GM03348 (cell line): ENCODE data around the gene MICA.
"Not testable (repeated sequence)": the region's sequence is repeated elsewhere in the genome, so short reads cannot be mapped to it uniquely, and the experiment has no call there.

Experiments
- DNase-seq: peaks from one replicate; pipeline ENCODE4 v3.0.0; 2012; ENCODE audit warnings: low spot score

The MICA gene

DNA sequence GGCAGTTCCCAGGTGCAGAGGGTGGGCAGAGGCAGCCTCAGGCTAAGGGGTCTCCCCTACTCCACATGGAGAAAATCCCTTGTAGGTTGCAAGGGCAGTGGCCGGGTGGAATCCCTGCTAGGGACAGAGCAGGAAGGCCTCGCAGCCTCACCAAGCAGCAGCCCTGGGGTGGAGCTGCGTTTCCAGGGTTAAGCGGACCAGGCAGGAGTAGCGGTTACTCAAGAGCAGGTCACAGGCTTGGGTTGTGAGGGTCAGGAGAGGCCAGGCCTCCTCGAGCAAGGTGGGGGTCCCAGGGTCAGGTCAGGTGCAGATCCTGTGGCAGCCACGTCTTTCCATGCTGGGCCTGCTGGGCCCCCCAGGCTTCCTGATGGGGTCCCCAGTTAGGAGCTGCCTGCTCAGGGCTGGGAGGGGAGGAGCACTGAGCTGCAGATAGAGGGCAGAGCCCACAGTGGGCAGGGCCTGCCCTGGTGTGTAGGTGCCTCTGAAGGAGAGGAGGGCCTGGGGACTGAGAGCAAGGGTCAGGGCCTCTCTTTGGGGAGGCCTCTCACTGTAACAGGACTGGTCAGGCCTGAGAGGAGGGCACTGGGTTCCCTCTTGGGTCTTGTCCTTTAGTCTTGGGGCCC, 10.9 kb downstream of the MICA start:
- DNase-seq, result not testable (repeated sequence)

- DNase-seq, result no peak
These were observed 11.4 kb downstream of the MICA start for GRCh38 chr6:31414771-31415265.

DNA sequence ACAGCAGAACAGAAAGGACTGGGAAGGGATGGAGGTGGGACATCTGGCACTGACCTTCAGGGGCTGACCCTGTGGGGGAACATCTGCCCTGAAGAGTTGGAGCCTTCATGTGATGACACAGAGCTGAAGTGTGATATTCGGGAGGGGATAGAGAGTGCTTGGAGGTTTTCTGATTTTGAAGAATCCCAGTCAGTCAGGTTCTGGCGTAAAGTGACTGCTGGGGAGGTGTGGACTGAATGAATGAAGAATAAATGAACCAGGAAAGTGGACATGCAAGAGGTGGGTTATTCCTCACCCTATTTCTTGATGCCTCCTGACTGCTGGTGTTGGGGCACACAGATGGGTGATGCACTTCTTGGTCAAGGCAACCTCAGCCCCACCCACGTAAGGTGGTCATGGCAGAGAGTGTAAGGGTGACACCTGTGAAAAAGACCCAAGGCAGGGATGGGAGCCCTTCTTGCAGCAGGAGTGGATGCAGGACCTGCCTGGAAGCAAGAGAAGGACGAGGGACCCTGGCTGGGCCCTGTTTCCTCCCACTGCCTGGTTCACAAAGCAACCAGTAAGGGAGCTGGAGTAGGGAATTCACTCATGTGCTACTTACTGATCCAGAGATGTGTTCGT, 13.1 kb downstream of the MICA start:
- no peak for DNase-seq

- no peak for DNase-seq
These were observed 14.9 kb downstream of the MICA start for GRCh38 chr6:31418251-31418650.

- DNase-seq, result no peak
These were observed 16.4 kb downstream of the MICA start for GRCh38 chr6:31419842-31420241.

DNA sequence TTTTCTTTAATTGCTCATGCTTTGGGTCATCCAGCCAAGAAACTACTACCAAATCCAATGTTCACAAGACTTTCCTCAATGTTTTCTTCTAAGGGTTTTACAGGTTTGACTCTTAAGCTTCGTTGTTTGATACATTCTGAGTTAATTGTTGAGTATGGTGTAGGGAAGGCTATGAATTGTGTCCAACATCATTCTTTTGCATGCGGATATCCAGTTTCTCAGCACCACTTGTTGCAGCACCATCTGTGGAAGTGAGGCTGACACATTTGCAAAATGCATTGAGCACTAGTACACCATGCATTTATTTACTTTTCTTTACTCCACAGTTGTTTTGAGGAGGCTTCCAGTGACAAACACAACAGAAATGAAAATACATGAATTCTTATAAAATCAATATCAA, 17.2 kb downstream of the MICA start:
- no peak for DNase-seq

DNA sequence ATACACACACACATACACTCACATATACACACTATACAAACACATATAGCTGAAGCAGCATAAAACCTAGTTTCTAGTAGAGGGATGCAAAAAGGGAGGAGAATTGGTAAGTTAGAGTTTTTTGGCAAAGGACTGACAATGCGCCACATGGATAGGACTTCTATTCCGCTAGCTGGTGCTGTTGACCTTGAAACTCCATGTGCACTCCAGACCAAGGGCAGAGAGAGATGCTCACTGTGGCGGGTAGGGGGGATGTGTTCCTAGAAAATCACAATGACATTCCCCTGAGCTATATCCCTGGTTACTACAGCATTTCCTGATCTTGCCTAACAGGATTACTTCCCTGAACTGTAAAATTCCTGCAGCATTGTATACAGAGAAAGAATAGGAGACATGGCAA, 19.2 kb downstream of the MICA start:
- DNase-seq, result no peak

DNA sequence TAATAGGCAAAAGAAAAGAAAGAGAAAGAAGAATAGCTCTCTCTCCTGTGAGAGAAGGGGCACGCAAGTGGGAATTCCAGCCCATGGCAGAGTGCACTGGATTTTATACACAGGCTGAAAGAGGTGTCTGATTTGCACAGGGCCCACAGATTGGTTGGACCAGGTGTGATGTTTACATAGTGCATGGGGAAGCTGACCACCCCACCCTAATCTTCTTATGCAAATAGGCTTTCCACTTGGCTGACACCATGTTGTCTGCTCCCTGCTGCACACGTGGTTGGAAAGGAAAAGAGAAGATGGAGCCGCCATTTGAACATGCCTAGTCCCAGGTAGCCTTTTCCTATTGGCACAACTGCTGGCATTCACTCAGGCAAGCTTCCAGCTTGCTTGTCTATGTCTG, 20.2 kb downstream of the MICA start:
- no peak for DNase-seq

- DNase-seq, result no peak
These were observed 23.3 kb downstream of the MICA start for GRCh38 chr6:31426395-31427354.

- DNase-seq, result no peak
These were observed 27.1 kb downstream of the MICA start for GRCh38 chr6:31430449-31430848.

DNA sequence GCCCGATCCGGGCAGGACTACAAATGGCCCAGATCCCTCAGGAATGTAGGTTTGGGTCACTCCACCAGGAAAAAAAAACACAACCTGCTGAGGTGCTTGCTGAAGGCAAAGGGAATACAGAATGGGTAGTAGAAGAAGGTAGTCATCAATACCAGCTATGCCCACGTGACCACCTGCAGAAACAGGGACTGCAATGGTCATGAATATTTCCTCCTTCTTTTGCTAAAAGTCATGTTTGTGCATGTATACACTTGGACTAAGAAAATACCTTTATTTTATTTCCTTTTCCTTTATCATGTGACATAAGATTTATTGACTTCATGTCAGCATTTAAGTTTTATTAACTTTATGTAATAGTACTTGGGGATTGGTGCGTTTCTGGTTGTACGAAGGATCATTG, 31.7 kb downstream of the MICA start:
- DNase-seq, result not testable (repeated sequence)

GRCh38 chr6:31438222-31438621, 34.8 kb downstream of the MICA start:
- DNase-seq, result no peak

DNA sequence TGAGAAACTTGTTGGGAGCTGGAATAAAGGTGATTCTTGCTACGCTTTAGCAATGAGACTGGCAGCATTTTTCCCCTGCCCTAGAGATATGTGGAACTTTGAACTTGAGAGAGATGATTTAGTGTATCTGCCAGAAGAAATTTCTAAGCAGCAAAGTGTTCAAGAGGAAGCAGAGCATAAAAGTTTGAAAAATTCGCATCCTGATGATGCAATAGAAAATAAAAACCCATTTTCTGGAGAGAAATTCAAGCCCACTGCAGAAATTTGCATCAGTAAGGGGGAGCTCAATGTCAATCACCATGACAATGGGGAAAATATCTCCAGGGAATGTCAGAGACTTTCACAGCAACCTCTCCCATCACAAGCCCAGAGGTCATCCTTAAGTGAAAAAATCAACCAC, 35.3 kb downstream of the MICA start:
- no peak for DNase-seq

DNA sequence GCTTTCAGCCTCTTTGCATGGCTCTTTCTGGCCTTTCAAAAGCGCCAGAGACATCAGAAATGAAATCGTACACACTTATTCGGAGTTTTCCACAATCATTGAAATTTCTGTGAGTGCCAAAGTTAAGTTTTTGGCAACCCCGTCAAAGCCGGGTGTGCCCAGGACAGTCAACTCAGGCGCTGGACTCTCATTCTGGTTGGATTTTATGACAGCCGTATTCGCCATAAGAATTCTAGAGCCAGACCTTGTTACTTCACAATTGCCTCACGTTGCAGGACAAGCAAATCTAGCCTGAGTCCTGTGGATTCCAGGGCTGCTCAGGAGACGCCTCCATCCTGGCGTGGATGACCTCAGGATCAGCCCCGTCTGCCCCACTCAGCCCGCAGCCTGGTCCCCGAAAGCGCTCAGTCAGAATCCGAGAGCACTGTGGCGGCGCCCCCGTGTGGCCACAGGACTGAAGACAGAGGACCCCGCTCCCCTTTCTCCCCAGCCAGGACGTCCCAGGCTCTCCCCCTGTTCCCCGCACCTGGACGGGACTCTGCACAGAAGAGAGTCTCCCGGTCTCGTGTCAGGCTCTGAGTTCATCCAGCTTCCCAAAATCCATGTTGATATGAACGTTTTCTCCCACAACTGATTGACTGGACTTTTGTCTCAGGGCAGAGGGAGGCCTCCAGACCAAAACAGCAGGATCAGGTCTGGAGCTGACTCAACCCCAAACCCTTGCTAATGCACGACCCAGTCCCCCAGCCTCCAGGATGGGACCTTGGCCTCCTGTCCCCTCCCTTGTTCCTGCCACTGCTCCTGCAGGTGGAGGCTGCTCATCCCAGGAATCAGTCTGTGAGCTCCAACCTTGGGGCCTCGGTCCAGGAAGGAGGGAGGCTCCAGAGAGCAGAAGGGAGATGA, 38.2 kb downstream of the MICA start:
- DNase-seq, result peak; percentile 90

DNA sequence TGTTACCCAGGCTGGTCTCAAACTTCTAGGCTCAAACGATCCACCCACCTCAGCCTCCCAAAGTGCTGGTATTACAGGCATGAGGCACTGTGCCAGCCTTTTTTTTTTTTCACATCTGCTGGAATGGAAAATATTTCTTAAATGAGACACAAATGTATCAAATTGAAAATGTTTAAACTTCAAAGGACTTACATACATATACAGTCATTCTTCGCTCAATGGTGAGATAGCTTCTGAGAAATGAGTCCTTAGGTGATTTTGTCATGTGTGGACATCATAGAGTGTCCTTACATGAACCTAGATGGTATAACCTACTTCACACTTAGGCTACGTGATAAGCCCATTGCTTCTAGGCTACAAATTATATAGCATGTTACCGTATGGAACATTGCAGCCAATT, 43.1 kb downstream of the MICA start:
- DNase-seq, result no peak

- DNase-seq, result not testable (repeated sequence)
These were observed 43.8 kb downstream of the MICA start for GRCh38 chr6:31446999-31447789.

- DNase-seq, result no peak
These were observed 47.4 kb downstream of the MICA start for GRCh38 chr6:31450751-31451150.

- DNase-seq, result no peak
These were observed 49.5 kb downstream of the MICA start for GRCh38 chr6:31452859-31453258.

DNA sequence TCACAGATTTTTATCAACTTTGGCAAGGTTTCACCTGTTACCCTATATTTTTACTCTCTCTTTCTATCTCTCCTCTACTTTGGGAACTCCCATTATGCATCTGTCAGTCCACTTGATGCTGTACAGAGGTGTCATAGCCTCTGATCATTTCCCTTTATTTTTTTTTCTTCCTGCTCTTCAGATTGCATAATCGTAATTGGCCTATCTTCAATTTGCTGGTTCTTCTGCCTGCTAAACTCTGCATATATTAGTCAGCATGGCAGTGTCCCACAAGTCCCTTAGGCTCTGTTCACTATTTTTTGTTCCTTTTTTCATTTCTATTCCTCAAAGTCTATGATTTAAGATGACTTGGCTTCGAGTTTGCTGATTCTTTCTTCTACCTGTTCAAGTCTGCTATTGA, 49.9 kb downstream of the MICA start:
- no peak for DNase-seq

DNA sequence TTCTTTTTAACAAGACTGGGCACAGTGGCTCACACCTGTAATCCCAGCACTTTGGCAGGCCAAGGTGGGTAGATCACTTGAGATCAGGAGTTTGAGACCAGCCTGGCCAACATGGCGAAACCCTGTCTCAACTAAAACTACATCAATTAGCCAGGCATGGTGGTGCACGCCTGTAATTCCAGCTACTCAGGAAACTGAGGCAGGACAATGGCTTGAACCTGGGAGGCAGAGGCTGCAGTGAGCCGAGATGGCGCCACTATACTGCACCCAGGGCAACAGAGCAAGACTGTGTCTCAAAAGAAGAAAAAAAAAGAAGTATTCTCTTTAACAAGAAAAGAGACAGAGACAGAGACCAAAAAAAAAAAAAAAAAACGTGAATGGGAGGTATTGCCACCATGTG, 56.5 kb downstream of the MICA start:
- not testable (repeated sequence) for DNase-seq
